ENCODE data around the gene OR6C6. TPM values are rescaled to one million over a fixed set of nuclear protein-coding genes. Genes with fewer than 3 reads are reported as not detected.
"Not testable (repeated sequence)": the region's sequence is repeated elsewhere in the genome, so short reads cannot be mapped to it uniquely, and the experiment has no call there.

OR6C6 gene
- not detected for total RNA-seq

GRCh38 chr12:55296469-55296868 lies at the start of gene OR6C6:
Gene OR6C6, minus strand, starts transcription at chr12:55296569. Its CDS starts 1,337 bp downstream, at chr12:55295232.
- H3K36me3 Mint-ChIP-seq (ENCODE audit: low read depth) = no peaks in the 10 kb centered on the region
- ATAC-seq (no peak), DNase-seq (no peak)
- H3K4me1 Mint-ChIP-seq = no peaks in the 10 kb centered on the region
- peaks cover 18% of the 10 kb centered on the region for H3K27me3 Mint-ChIP-seq
- no peak within 1 kb of the TSS for H3K4me3 Mint-ChIP-seq
- intact Hi-C loops (cut with DNase I, micrococcal nuclease) = no loop called here
- POLR2A ChIA-PET = no interaction called here
- CTCF ChIA-PET = no interaction called here
- no peak within 1 kb of the TSS for H3K27ac Mint-ChIP-seq
- no peaks in the 10 kb centered on the region for H3K9me3 Mint-ChIP-seq (ENCODE audit: low read depth)

GRCh38 chr12:55336002-55336401 lies 39.6 kb upstream of the OR6C6 start:
- intact Hi-C loops (cut with DNase I, micrococcal nuclease) = no loop called here
- Mint-ChIP-seq H3K27me3 (peaks cover 22% of the 10 kb centered on the region), H3K9me3 (ENCODE audit: low read depth) (no peaks in the 10 kb centered on the region), H3K4me1 (no peaks in the 10 kb centered on the region), H3K36me3 (ENCODE audit: low read depth) (no peaks in the 10 kb centered on the region), H3K4me3 (no peak overlapping the region), H3K27ac (no peak overlapping the region)
- DNase-seq (no peak), ATAC-seq (no peak)
- POLR2A ChIA-PET = no interaction called here
- CTCF ChIA-PET = no interaction called here

- Mint-ChIP-seq H3K4me1 (no peaks in the 10 kb centered on the region), H3K9me3 (ENCODE audit: low read depth) (no peaks in the 10 kb centered on the region), H3K27me3 (peaks cover 11% of the 10 kb centered on the region), H3K27ac (no peak within 1 kb of the TSS), H3K36me3 (ENCODE audit: low read depth) (no peaks in the 10 kb centered on the region), H3K4me3 (no peak within 1 kb of the TSS)
- CTCF ChIA-PET = interaction anchor here (1.6 kb wide), 1 partner anchor 128 kb away, joined by 3 read pairs; no protein-coding TSS in a partner anchor
- intact Hi-C loops (cut with DNase I, micrococcal nuclease) = no loop called here
- DNase-seq (no peak), ATAC-seq (no peak)
- POLR2A ChIA-PET = no interaction called here
Measured at GRCh38 chr12:55330446-55330845, 34.1 kb upstream of the OR6C6 start, which contains the start of gene OR6C3. Gene OR6C3, plus strand, starts transcription at chr12:55330746. Its CDS starts 955 bp downstream, at chr12:55331701.

GRCh38 chr12:55325801-55326200 lies 29.4 kb upstream of the OR6C6 start:
- DNase-seq; H3K27ac Mint-ChIP-seq; H3K4me1 Mint-ChIP-seq; H3K36me3 Mint-ChIP-seq (ENCODE audit: low read depth); H3K9me3 Mint-ChIP-seq (ENCODE audit: low read depth); ATAC-seq; H3K4me3 Mint-ChIP-seq; H3K27me3 Mint-ChIP-seq; CTCF ChIA-PET; POLR2A ChIA-PET; intact Hi-C loops (cut with DNase I, micrococcal nuclease): not testable (repeated sequence)

- CTCF ChIA-PET = no interaction called here
- Mint-ChIP-seq H3K27ac (no peak overlapping the region), H3K36me3 (ENCODE audit: low read depth) (no peaks in the 10 kb centered on the region), H3K4me1 (no peaks in the 10 kb centered on the region), H3K9me3 (ENCODE audit: low read depth) (no peaks in the 10 kb centered on the region), H3K4me3 (no peak overlapping the region), H3K27me3 (peaks cover 7% of the 10 kb centered on the region)
- POLR2A ChIA-PET = no interaction called here
- intact Hi-C loops (cut with DNase I, micrococcal nuclease) = no loop called here
- ATAC-seq (no peak), DNase-seq (no peak)
Measured at GRCh38 chr12:55320201-55320600, 23.8 kb upstream of the OR6C6 start.

GRCh38 chr12:55314043-55314442 lies 17.7 kb upstream of the OR6C6 start, which contains the start of gene OR6C1:
Gene OR6C1, plus strand, starts transcription at chr12:55314343. Its CDS starts 6,257 bp downstream, at chr12:55320600.
- DNase-seq = no peak
- Mint-ChIP-seq H3K27ac (no peak within 1 kb of the TSS), H3K36me3 (ENCODE audit: low read depth) (no peaks in the 10 kb centered on the region), H3K27me3 (peaks cover 15% of the 10 kb centered on the region), H3K4me1 (no peaks in the 10 kb centered on the region), H3K9me3 (ENCODE audit: low read depth) (no peaks in the 10 kb centered on the region), H3K4me3 (no peak within 1 kb of the TSS)
- intact Hi-C loops (cut with DNase I, micrococcal nuclease) = no loop called here
- CTCF ChIA-PET = interaction anchor here (1.1 kb wide), 1 partner anchor 10 kb away, joined by 3 read pairs; no protein-coding TSS in a partner anchor
- POLR2A ChIA-PET = no interaction called here
- no peak for ATAC-seq

- no peaks in the 10 kb centered on the region for H3K4me1 Mint-ChIP-seq
- intact Hi-C loops (cut with DNase I, micrococcal nuclease) = no loop called here
- H3K27ac Mint-ChIP-seq = no peak overlapping the region
- H3K27me3 Mint-ChIP-seq = peaks cover 8% of the 10 kb centered on the region
- ATAC-seq = no peak
- ChIA-PET CTCF (no interaction called here), POLR2A (no interaction called here)
- H3K36me3 Mint-ChIP-seq (ENCODE audit: low read depth) = no peaks in the 10 kb centered on the region
- DNase-seq = no peak
- no peak overlapping the region for H3K4me3 Mint-ChIP-seq
- no peaks in the 10 kb centered on the region for H3K9me3 Mint-ChIP-seq (ENCODE audit: low read depth)
Measured at GRCh38 chr12:55289999-55290398, 6.4 kb downstream of the OR6C6 start.

- intact Hi-C loops (cut with DNase I, micrococcal nuclease) = no loop called here
- Mint-ChIP-seq H3K36me3 (ENCODE audit: low read depth) (no peaks in the 10 kb centered on the region), H3K4me1 (no peaks in the 10 kb centered on the region), H3K27me3 (peaks cover 20% of the 10 kb centered on the region), H3K9me3 (ENCODE audit: low read depth) (no peaks in the 10 kb centered on the region), H3K27ac (no peak overlapping the region), H3K4me3 (no peak overlapping the region)
- no peak for ATAC-seq
- POLR2A ChIA-PET = no interaction called here
- CTCF ChIA-PET = no interaction called here
- no peak for DNase-seq
Measured at GRCh38 chr12:55280991-55281390, 15.4 kb downstream of the OR6C6 start.

- no peak overlapping the region for H3K27ac Mint-ChIP-seq
- no peaks in the 10 kb centered on the region for H3K9me3 Mint-ChIP-seq (ENCODE audit: low read depth)
- intact Hi-C loops (cut with DNase I, micrococcal nuclease) = no loop called here
- POLR2A ChIA-PET = no interaction called here
- H3K27me3 Mint-ChIP-seq = peaks cover 5% of the 10 kb centered on the region
- DNase-seq (no peak), ATAC-seq (no peak)
- no peaks in the 10 kb centered on the region for H3K36me3 Mint-ChIP-seq (ENCODE audit: low read depth)
- CTCF ChIA-PET = interaction anchor here (1.0 kb wide), 1 partner anchor 15 kb away, joined by 3 read pairs; no protein-coding TSS in a partner anchor
- no peaks in the 10 kb centered on the region for H3K4me1 Mint-ChIP-seq
- H3K4me3 Mint-ChIP-seq = no peak overlapping the region
Measured at GRCh38 chr12:55258303-55258702, 38.1 kb downstream of the OR6C6 start.

- intact Hi-C loops (cut with DNase I, micrococcal nuclease) = no loop called here
- POLR2A ChIA-PET = no interaction called here
Measured at GRCh38 chr12:55256831-55257230, 39.5 kb downstream of the OR6C6 start.

GRCh38 chr12:55253281-55253680 lies 43.1 kb downstream of the OR6C6 start:
- POLR2A ChIA-PET = no interaction called here
- CTCF ChIA-PET = interaction anchor here (0.6 to 1.6 kb wide), 2 partner anchors 8 to 26 kb away, joined by 3 to 4 read pairs; partner anchors contain the start of gene OR6C74
- no peaks in the 10 kb centered on the region for H3K9me3 Mint-ChIP-seq (ENCODE audit: low read depth)
- DNase-seq = no peak
- H3K4me1 Mint-ChIP-seq = no peaks in the 10 kb centered on the region
- intact Hi-C loops (cut with DNase I, micrococcal nuclease) = no loop called here
- peaks cover 9% of the 10 kb centered on the region for H3K27me3 Mint-ChIP-seq
- ATAC-seq = no peak
- no peak overlapping the region for H3K27ac Mint-ChIP-seq
- no peak overlapping the region for H3K4me3 Mint-ChIP-seq
- H3K36me3 Mint-ChIP-seq (ENCODE audit: low read depth) = no peaks in the 10 kb centered on the region

More at GRCh38 chr12:55256831-55257230, 39.5 kb downstream of the OR6C6 start:
- Mint-ChIP-seq H3K27me3 (peaks cover 5% of the 10 kb centered on the region), H3K36me3 (ENCODE audit: low read depth) (no peaks in the 10 kb centered on the region), H3K27ac (no peak overlapping the region), H3K4me3 (no peak overlapping the region), H3K4me1 (no peaks in the 10 kb centered on the region), H3K9me3 (ENCODE audit: low read depth) (no peaks in the 10 kb centered on the region)
- DNase-seq = no peak
- CTCF ChIA-PET = no interaction called here
- ATAC-seq = no peak

- Mint-ChIP-seq H3K27ac (no peak overlapping the region), H3K27me3 (peaks cover 21% of the 10 kb centered on the region), H3K9me3 (ENCODE audit: low read depth) (no peaks in the 10 kb centered on the region), H3K36me3 (ENCODE audit: low read depth) (no peaks in the 10 kb centered on the region), H3K4me1 (no peaks in the 10 kb centered on the region), H3K4me3 (no peak overlapping the region)
- DNase-seq (no peak), ATAC-seq (no peak)
- intact Hi-C loops (cut with DNase I, micrococcal nuclease) = no loop called here
- ChIA-PET CTCF (no interaction called here), POLR2A (no interaction called here)
Measured at GRCh38 chr12:55250944-55251343, 45.4 kb downstream of the OR6C6 start.

GRCh38 chr12:55246159-55246558 lies 50.2 kb downstream of the OR6C6 start:
- no peak overlapping the region for H3K4me3 Mint-ChIP-seq
- intact Hi-C loops (cut with DNase I, micrococcal nuclease) = no loop called here
- no peaks in the 10 kb centered on the region for H3K9me3 Mint-ChIP-seq (ENCODE audit: low read depth)
- ATAC-seq (no peak), DNase-seq (no peak)
- ChIA-PET POLR2A (no interaction called here), CTCF (interaction anchor here (0.6 kb wide), 1 partner anchor 196 kb away, joined by 3 read pairs; no protein-coding TSS in a partner anchor)
- H3K4me1 Mint-ChIP-seq = no peaks in the 10 kb centered on the region
- H3K27ac Mint-ChIP-seq = no peak overlapping the region
- H3K27me3 Mint-ChIP-seq = peaks cover 20% of the 10 kb centered on the region
- H3K36me3 Mint-ChIP-seq (ENCODE audit: low read depth) = no peaks in the 10 kb centered on the region

Data from activated CD4-positive, alpha-beta T cell treated with anti-CD3 and anti-CD28 coated beads for 36 hours (primary cell).